ENCODE data around the gene IFIT1.
"Not testable (repeated sequence)": the region's sequence is repeated elsewhere in the genome, so short reads cannot be mapped to it uniquely, and the experiment has no call there.

Gene IFIT1

DNA sequence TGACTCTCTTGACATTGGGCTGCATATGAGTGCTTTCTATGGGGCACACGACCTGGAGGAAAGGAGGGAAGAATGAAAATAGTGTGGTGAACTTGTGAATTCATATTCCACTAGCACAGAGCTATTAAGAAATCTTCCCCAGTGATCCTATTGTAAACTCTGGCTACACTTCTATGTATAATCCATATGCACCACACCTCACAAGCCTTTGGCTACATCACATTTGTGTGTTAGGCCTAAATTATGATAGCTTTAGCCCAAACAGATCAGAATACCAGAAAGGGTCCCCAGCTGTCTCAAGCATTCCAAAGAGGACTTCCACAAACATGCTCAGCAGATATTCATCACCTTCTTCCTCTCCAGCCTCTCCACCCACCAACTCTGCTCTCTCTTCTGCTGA lies 24.3 kb upstream of the IFIT1 start:
- no peak for DNase-seq

DNA sequence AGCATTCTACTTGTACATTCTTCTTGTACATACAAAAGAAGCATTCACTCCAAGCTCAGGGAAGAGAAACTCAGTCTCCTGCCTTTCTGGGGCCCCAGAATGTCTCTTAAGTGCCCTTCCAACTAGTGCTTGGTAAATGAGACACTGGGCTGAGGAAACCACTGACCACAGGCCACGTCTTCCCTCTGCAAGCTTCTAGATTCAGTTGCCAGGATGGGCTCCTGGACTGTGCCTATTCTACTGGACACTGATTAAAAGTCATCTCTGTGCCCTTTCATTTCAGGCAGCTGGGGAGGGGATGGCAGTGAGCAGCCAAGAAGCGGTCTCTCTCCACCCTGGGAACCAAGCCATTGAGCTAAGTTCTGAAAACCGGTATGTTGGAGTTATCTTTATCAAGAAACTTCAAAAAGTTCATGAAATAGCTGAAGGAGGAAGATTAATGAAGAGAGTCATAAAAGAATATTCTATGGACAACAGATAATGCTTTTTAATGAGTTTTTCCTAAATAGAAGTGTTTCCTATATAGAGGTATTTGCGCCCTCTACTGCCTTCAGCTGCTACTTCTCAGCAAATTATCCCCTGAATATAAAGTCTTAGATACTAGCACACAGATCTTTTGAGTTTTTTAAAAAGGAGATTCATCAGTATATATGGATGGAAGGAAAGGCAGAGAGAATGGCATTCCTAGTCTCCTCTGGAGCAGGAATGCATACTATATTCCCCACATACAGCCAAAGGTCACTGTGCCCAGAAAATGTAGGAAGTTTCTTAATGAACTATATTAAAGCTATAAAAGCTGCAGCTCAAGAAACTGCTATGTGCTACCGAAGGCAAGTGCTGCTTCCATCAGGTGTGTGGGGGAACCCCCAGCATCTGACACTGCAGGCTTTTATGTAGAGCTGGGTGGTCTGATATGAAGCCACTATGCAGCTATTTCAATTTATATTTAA lies 23.0 kb upstream of the IFIT1 start:
- DNase-seq: no peak

DNA sequence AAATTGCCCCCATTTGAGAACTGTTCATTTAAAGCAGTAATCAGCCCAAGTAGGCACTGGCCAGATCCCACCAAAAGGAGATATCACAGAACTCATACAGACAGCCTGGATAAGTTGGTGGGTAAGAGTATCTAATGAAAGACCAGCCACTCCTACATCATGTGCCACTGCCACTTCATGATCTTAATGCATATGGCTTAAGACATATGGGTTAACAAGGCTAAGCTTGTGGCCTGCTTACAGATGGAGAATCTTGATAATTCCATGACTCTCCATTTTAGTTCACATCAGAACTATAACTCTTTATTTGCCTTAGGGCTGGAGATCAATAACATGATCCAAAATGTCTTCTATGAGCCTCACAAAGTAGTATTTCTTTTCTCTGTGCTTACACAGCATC lies 21.3 kb upstream of the IFIT1 start:
- DNase-seq: no peak

DNA sequence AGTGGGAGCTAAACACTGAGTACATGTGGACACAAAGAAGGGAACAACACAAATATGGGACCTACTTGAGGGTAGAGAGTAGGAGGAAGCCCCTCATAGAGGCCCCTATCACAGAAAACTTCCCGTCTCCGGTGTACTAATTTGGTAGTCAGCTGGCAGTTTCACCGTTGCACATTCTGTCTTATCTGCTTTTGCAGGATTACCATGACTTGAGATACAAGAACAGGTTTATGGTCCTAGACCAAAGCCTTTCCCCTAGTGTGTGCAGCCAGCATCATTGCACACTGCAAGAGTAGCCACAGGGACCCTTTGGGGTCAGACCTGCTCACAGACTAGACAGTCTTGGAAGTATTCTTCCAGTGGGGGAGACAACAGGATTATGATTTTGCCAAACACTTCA lies 20.4 kb upstream of the IFIT1 start:
- DNase-seq: no peak

DNA sequence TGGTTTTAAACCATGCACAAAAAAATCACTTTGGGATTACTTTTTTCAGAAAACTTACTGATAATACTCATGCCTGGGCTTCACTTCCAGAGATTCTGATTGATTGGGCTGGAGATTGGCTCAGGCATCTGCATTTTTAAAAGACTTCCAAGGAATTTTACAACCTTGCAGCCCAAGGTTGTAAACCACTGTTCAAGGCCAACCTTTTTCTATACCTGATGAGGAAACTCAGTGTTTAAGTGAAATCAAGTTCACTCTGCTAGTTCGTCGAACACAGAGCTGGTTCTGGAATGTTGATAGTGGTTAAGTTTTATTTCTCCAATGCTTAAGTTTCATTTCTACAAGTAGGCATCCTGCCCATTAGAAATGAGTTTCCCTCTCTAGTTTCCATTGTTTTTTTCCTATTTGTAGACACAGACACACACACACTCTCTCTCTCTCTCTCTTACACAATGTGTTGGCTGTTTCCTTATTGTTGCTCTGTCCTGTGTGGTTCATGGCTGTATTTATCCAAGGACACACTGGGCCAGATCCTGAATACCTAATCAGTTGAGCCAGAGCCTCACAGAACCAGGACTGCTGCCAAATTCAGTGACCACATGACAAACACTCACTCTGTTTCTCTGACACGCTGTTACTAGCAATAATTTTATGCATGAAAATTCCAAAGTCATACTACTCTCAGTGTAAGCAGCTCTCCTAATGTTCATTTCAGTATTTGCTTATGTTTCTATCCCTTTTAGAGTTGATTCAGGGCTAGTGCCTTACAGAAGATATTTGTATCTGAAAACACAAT lies 18.3 kb upstream of the IFIT1 start:
- DNase-seq: peak; percentile 85

DNA sequence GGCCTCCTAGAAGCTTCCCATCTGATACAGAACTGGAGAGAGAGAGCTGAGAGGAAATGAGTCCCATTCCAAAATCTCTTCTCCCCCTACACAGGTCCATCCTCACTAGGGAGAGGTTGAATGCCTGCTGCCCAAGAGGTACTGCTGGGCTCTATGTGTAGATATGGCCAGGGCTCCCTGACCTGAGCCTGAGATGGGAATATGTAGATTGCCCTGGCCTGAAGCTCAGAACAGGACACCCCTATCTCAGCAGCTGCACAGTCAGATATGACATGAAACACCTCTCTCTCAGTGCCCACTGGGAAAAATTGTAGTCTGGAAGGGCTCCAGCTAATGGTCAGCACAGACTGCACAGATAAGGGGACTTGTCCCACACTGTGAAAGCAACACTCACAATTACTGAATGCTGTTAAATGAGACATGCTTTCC lies 17.7 kb upstream of the IFIT1 start:
- no peak for DNase-seq

DNA sequence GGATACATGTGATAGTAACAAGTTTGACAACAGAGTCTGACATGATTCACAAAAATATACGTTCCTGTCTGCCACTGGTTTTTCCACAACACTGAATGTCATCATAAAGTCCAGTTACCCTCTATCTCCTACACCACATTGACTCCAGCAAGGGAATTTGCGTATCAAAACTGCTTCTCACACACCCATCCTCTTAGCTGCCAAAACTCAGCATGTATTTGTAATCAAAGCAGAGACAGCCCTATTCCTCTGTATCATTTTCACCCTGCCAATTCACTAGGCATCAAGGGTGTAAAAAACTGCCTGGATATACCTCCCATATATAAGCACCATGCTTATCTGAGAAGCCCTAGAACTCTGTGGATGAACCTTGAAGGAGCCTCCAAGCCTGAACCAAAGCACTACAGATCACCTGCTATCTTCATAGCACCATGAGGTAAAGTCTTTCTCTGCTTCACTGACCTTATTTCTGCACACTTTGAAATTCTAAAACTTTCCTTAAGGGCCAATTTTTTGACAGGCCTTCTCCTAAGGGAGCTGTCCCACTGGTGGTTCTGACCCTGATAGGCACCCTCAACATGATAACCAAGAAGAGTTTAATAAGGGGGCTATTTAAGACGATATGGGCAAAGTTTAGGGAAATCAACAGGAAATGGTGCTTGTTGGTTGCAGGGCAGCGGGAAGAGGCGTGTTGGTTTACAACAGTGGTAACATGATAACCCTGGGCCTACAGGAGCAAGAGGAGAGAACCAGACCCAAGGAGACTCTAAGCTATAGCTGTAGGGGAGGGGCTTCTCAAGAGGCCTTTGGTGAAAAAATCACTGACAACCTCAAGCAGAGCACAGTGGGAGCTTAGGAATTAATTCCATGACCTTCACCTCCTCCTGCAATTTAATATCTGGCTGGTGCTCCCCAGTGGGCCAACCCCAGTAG lies 14.5 kb upstream of the IFIT1 start, which contains the start of gene IFIT1B:
Gene IFIT1B (plus strand): TSS at position 352 of the 933 bp plus-strand sequence. CDS start 80 bp downstream, at position 432.
- DNase-seq: no peak

DNA sequence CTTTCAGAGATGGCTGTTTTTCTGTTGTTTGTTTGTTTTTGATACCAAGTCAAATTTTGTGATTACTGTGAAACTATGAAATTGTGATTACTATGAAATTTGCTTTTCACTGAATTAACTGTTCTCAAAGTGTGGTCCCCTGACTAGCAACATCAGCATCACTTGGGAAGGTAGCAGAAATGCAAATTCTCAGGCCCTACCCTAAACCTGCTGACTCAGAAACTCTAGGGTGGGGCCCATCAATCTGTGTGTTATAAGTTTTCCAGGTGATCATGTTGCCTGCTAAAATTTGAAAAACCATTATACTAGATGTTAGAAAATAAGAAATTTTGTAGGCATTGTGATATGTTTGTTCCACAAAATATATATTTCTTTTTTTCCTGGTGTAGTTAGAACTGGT lies 13.3 kb upstream of the IFIT1 start:
- no peak for DNase-seq

DNA sequence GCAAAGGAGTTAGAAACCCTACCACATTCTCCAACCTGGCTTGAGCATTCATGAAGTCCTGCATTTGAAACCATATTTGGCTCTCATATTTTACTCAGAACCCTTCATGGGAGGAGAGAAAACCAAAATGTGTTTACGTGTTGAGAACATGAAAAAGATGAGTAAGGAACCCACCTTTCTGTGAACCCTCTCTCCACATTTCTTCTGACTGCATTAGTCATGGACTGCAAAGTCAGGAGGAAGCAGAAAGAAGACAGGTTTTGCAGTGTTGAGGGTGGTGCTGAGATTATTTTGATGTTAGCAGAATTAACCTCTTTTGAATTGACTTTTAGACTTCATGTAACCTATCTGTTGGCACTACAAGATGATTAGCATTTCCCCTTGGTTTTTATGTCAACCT lies 9.7 kb upstream of the IFIT1 start:
- DNase-seq: no peak

DNA sequence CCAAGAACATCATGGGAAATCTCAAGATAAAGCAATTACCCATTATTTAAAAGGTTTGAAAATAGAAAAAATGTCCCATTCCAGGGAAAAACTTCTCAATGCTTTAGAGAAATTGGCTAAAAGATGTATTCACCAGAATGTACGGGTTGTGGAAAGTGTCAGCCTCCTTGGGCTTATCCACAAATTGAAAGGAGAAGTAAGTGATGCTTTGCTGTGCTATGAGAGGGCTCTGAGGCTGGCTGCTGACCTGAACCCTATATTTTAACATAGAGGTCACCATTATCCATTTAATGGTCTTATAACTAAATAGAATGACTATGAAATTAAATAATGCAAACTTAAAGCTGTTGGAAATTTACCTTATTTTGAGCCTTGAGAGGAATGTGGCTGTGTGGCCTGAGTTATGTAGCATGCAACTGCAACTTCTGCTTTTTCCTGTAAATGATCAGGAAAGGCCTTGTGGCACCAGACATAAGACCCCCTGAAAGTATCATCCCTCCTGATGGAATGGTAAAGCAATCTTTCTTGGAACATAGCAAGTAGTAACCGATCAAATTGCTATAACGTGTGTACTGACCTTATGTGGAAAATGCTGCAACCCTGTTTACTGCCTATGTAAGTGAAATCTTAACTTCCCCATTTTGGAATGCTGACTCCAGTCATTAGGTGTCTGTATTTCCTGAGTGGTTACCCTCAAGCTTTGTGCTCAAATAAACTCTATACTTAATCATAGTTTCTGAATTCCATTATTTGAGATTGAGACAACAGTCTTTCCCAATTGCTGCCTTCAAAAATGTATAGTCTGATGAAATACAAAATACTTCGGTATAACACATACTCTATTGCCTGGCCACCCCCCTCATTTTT lies 7.7 kb upstream of the IFIT1 start:
- DNase-seq: no peak

DNA sequence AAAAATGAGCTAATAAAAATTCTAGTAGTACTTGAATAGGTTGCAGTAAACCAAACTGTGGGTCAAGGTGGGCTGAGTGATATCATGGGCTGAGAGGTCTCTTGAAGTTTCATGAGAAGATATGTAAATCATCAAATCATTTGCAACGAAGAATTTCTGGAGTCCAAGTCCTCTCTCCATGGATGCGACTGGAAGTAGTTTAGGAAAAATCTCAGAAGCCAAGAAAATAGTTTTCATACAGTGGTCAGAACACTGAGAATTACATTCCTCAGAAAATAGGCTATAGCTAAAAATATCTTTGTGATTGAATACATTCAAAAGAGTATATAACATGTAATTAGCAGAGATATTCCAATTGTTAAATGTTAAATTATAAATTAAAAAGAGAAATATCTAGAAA lies 3.6 kb upstream of the IFIT1 start:
- no peak for DNase-seq

DNA sequence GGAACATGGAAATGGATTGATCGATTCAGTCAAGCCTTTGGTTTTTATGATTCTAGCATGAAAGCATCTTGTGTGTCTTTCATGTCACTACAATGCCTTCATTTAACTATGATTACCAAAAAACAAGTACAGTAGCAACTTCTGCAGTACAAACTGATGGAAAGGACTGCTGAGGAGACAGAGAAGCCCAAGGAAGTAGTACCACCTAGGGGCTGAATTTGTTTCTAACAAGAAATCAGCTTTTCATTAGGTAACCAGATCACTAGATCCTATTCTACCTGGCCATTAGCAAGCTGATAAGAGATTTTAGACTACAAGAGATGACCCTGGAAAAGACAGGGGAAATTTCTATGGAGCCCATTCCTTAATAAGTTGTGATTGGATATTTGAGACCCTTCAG lies 3.2 kb upstream of the IFIT1 start:
- DNase-seq: peak; percentile 30

DNA sequence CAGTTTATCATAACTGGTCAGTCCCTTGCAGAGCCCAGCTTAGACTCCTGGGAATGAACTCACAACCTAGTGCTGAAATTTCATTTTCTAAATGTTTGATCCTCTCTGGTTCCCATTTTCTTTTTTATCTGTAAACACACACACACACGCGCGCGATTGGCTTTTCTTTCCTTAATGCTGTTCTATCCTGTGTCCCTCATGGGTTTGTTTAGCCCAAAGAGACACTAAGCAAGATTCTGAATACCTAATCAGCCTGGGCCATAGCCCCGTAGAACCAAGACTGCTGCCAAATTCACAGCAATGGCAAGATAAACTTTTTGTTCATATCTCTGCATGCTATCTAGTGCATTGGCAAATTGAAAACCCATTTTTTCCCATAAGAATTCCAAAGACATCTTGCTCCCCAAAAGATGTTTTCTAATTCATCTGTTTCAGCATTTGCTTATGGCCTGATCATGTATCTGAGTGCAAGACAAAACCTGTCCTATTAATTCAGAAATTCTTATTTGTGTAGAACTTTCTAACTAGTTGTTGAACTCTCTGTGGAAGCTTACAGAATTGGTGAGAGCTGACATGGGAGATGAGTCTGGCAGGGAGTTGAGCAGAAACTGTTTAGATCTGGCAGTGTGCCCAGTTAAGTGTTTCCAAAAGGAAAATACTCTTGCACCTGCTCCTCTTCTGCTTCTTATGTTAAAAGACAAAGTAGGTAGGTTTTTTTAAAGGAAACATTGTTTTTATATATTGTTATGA lies 1.8 kb upstream of the IFIT1 start:
- no peak for DNase-seq

DNA sequence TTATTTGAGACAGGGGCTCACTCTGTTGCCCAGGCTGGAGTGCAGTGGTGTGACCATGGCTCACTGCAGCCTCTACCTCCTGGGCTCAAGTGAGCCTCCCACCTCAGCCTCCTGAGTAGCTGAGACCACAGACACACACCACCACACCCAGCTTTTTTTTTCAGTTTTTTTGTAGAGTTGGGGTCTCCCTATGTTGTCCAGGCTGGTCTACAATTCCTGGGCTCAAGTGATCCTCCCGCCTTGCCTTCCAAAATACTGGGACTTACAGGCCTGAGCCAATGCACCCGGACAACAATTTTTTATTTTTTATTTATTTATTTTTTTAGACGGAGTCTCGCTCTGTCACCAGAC lies 1.2 kb upstream of the IFIT1 start:
- not testable (repeated sequence) for DNase-seq

DNA sequence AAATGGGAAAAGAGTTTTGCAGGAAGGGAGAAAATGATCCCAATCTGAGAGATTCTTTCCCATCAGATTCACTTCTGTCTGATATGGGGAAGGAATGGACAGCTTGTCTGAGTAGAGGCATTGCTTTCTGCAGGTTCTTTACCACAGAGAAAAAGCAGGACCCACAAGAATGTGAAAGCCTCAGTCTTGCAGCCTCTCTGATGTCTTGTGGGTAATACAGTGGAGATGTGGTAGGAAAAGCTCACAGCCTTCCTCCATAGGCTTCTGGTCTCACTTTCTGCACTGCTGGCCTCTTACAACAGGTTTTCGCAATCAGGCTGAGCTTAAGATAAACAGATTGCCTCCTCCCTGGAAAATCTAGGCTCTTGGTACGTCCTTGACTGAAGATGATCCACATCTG lies 551 bp downstream of the IFIT1 start:
- DNase-seq: no peak

DNA sequence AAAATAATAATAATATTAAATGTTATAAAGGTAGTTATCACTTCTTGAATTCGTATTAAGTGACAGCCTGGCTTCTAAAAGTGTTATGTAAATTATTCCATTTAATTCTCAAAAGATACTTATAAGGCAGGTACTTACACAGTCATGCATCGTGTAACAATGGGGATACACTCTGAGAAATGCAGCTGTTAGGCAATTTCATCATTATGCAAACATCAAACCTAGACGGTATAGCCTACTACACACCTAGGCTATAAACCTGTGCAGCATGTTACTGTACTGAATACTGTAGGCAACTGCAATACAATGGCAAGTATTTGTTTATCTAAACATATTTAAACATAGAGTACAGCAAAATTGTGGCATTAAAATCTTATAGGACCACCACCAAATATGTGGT lies 1.5 kb downstream of the IFIT1 start:
- peak; percentile 34 for DNase-seq

DNA sequence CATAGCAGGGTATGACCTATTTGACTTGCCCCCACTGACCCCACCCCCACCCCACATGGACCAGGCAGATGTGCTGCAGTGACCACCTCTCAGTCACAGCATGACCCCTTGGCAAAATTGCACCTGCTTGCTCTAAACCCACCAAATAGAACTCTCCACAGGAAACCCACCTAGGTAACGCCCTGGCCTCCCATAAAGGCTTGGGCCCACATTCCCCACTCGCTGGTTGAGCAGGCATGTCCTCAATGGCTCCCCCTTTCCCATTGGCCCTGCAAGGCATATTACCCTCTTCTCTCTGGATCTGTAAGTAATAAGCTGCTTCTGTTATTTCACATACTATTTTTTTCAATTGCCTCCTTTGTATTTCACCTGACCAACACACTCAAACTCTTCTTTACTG lies 2.7 kb downstream of the IFIT1 start:
- no peak for DNase-seq

DNA sequence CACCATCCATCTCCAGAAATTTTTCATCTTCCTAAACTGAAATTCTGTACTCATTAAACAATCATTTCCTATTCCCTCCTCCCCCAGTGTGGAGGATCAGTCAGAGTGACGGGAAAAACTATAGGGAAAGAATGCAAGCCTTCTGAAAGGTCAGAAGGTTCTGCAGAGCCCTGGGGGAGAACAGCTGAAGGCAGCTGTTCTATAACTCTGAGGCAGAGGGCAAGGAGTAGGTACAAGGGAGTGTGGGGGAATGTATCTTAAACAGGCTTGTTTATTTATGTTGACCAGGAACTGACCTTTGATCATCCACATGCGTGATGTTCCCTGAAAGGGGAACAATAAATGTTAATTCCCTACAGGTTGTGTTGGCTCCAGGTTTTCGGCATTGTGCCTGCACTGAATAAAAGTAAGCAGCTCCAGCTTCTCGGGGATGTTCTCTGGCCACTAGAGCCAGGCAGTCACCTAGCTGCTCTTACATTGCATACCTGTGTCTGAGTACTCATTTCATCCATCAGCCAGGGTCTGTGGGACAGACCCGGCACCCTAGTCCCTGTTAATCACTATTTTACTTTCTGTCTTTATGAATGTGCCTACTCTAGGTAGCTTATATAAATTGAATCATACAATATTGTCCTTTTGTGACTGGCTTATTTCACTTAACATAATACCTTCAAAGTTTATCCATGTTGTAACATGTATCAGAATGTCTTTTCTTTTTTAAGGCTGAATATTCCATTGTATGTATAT lies 5.8 kb downstream of the IFIT1 start:
- no peak for DNase-seq

DNA sequence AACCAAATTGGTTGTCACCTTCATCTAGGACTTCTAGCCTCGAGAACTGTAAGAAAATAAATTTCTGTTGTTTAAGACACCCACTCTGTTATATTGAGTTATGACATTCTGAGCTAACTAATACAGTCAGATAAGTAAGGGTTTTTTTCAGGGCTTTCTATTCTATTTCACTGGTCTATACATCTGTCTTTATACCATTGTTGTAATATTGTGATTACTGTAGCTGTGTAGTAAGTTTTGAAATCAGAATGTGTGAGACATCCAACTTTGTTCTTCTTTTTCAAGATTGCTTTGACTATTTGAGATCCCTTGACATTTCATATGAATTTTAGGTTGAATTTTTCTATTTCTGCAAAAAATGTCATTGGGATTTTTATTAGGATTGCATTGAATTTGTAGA lies 7.5 kb downstream of the IFIT1 start:
- no peak for DNase-seq

DNA sequence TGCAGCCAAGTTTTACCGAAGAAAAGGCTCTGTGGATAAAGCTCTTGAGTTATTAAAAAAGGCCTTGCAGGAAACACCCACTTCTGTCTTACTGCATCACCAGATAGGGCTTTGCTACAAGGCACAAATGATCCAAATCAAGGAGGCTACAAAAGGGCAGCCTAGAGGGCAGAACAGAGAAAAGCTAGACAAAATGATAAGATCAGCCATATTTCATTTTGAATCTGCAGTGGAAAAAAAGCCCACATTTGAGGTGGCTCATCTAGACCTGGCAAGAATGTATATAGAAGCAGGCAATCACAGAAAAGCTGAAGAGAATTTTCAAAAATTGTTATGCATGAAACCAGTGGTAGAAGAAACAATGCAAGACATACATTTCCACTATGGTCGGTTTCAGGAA lies 10.6 kb downstream of the IFIT1 start:
- DNase-seq: no peak
